HG03196 (cell line): Measurements from ENCODE around the gene PKD1.

Source experiments
- ATAC-seq: cut with Tn5 transposase; IDR thresholded peaks from one replicate; pipeline ENCODE4 v1.9.1; 2021; ENCODE audit not compliant: unreplicated experiment

The PKD1 gene

DNA sequence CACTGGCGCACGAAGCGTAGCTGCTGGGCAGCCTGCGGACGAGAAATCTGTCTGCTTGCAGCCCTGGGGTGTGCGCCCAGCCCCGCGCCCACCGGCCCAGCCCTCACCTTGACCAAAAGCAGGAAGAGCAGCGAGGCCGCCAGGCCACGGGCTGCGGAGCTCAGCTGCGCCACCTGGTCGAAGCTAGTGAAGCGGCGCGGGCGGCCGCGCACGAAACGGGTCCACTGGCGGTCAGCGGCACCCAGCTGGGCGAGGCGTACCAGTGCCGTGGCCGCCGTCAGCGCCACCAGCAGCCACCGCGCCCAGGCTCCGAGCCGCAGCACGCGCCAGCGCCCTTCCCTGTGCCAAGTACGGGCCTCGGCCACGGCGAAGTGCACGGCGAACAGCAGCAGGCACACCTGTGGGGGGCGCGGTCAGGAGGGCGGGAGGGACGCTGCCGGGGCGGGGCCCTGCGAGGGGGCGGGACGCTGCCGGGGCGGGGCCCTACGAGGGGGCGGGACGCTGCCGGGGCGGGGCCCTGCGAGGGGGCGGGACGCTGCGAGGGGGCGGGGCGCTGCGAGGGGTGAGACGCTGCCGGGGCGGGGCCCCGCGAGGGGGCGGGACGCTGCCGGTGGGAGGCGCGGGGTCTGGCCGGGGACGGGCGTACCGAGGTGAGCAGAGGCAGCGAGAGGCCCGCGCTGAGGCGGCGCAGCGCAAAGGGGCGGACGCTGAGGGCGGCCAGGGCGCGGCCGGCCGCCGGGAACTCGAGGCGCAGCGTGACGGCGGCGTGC, 44.7 kb downstream of the PKD1 start:
- no peak for ATAC-seq

DNA sequence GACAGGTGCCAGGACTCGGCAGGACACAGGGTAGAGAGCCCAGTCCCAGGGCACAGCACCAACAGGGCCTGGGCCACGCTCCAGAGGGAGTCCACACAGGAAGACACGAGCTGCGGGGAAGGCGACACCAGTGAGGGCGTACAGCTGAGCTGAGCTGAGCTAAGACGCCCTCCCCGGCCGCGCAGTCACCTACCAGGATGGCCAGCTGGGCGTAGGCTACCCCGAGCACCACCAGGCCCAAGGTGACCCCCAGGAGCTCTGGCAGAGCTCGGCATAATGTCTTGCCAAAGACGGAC, 45.3 kb downstream of the PKD1 start:
- no peak for ATAC-seq

DNA sequence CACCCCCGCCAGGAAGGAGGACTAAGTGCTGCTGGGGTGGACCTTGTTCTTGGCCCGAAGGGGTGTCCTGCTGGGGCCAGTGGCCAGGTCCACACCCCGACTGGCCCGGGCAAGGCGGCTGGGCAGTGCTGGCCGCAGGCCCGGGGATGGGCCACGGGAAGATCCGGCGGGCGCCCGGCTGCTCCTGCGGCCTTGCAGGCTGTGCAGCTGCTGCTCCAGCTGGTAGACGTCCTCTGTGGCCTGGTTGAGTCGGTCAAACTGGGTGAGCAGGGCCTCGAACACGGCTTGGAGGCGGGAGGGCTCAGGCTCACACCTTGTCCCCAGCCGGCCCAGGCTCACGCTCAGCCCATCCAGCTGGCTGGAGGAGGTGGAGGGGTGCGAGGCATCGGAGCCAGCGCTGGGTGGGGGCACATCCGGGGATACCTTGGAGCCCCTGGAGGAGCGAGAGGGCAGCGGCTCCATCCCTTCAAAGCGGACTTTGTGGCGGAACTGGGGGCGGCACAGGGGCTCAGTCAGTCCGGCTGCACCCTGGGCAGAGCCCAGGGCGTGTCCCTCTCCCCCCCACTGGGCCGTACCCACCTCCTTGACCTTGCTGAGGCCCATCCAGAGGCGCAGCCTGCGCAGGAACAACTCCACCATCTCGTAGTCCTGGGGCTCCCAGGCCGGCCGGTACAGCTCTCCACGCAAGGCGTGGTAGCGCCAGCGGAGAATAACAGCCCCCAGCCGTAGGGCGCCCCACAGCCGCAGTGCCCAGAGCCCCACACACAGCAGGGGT, 45.8 kb downstream of the PKD1 start:
- no peak for ATAC-seq

DNA sequence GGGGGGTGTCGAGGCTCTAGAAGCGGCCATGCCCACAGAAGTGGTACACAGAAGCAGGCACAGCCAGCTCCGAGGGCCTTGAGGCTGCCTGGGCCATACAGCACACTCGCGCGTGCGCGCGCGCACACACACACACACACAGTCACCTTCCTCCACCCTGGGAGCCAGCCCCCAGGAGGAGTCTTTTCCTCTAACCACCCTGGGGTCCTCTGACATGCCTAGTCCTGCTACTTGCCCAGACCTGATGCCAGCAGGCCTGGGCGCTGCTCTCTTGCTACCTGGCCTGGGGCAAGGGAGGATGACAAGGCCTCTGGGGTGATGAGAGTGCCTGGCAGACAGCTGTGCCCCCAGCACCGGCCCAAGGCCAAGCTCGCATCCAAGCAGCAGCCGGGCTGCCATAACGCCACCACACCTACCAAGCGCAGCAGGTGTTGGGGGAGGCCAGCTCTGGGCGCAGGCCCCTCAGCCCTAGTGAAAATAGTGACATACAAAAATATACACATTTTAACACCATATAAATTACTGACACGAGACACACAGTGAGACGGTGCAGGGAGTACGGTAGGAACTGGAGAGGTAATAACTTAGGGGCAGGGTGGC, 46.8 kb downstream of the PKD1 start:
- ATAC-seq = no peak

DNA sequence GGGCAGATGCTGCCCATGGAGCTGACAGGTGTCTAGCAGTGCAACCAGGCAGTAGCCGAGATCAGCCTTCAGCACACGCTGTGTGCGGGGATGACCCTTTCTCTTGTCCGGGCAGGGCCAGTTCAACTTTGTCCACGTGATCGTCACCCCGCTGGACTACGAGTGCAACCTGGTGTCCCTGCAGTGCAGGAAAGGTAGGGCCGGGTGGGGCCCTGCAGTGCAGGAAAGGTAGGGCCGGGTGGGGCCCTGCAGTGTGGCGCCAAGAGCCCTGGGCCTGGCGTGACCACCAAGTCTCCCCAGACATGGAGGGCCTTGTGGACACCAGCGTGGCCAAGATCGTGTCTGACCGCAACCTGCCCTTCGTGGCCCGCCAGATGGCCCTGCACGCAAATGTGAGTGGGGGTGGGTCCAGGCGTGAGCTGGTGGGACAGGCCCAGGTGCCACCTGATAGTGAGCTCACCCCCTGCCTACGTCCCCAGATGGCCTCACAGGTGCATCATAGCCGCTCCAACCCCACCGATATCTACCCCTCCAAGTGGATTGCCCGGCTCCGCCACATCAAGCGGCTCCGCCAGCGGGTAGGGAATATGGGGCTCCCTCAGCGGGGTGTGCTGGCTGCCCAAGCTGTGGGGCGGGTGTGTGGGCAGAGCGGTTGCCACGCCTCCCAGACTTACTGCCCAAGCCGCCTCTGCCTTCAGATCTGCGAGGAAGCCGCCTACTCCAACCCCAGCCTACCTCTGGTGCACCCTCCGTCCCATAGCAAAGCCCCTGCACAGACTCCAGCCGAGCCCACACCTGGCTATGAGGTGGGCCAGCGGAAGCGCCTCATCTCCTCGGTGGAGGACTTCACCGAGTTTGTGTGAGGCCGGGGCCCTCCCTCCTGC, 47.7 kb downstream of the PKD1 start:
- ATAC-seq = no peak

DNA sequence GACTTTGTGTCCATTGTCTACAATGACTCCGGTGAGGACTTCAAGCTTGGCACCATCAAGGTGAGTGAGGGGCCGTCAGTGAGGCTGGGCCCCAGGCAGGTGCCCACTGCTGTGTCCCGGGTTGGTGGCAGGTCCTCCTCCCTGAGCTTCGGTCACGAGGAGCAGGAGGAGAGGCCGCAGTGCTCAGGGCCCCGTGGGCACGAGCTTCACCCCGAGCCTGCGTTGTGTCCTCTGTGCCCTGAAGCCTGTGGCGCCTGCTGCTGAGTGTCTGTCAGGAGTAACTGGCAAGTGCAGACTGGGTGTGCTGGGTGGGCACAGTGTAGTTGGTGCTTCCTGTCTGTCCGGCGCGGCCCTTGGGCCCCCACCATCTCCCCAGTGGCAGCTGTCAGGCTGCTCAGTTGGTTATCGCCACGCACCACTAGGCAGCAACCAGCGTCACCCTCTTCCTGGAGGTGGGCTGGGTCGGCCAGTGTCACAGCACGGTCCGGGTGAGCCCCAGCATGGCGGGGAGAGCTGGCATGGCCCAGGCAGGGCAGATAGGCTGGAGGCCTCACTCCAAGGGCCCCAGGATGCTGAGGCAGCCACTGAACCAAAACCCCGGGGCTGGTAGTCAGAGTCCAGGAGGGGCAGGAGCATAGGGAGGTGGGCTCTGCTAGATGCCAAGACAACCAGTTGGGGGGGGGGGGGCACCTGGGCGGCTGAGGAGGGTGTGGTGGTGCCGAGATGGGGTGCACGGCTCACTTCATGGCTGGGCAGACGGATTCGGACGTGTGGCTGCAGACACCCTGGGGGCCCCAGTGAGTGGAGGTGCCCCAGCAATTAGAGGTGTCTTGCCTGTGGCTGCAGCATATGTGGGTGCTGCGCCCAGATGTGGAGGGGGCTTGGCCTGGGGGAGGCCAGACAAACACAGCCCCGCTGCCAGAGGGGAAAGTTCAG, 48.6 kb downstream of the PKD1 start:
- ATAC-seq = no peak

DNA sequence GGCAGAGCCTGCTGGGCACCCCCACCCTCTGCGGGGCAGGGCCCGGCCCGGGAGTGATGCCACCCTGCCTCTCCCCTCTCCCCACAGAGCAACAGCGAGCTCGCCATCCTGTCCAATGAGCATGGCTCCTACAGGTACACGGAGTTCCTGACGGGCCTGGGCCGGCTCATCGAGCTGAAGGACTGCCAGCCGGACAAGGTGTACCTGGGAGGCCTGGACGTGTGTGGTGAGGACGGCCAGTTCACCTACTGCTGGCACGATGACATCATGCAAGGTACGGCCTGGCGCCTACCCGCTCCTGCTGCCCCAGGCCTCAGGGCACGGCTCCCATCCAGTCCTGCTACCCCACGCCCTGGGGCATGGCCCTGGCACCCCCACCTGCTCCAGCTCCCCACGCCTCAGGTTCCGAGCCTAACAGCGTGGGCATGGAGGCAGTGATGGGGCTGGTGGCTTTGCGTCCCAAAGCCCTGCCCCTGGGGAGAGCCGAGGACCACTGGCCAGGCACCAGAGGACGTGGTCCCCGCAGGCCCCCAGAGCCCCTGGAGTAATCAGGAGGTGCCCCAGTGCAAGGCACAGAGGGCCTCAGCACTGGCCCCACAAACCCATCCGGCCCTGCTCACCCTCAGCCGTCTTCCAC, 49.5 kb downstream of the PKD1 start:
- ATAC-seq = no peak

DNA sequence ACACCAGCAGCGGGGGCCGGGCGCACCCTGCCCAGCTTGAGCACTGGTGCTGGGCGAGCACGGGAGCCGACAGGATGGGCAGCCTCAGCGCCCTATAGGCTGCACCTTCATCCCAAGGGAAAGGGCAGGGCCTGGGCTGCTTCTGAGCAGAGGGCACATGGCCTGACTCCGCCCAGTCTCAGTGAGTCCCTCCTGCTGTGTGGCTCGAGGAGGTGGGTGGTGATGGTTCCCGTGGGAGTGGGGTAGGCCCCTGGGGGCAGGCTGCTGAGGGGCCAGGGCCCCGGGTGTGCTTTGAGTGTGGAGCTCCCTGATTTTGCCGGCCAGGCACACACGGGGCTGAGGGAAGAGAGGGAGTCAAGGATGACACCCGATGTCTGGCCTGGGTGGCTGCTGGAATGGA, 50.0 kb downstream of the PKD1 start:
- ATAC-seq = no peak

DNA sequence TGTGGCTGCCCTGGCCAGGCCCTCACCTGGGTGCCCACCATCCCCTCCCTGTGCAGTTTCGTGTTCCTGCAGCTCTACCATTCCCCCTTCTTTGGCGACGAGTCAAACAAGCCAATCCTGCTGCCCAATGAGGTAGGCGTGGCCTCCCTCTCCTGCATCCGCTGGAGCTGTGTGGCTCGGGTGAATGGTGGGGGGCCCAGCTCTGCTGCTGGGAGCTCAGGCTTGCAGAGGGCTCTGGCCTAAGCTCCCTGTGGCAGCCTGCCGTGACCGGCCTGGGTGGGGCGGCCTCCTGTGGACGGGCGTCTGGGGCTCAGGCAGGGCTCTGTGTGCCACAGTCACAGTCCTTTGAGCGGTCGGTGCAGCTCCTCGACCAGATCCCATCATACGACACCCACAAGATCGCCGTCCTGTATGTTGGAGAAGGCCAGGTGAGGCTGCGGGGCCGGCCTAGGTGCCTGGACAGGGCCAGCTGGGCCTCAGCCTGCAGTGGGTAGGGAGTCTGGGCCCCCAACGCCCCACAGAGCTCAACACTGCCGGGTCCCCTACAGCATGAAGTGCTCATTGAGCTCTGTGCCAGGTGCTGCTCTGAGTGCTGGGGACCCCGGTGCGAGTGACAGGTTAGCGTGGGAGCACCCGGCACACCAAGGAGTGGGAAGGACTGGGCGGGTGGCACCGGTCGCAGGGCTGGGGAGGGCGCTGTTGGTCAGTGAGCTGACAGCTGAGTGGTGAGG, 50.6 kb downstream of the PKD1 start:
- no peak for ATAC-seq

DNA sequence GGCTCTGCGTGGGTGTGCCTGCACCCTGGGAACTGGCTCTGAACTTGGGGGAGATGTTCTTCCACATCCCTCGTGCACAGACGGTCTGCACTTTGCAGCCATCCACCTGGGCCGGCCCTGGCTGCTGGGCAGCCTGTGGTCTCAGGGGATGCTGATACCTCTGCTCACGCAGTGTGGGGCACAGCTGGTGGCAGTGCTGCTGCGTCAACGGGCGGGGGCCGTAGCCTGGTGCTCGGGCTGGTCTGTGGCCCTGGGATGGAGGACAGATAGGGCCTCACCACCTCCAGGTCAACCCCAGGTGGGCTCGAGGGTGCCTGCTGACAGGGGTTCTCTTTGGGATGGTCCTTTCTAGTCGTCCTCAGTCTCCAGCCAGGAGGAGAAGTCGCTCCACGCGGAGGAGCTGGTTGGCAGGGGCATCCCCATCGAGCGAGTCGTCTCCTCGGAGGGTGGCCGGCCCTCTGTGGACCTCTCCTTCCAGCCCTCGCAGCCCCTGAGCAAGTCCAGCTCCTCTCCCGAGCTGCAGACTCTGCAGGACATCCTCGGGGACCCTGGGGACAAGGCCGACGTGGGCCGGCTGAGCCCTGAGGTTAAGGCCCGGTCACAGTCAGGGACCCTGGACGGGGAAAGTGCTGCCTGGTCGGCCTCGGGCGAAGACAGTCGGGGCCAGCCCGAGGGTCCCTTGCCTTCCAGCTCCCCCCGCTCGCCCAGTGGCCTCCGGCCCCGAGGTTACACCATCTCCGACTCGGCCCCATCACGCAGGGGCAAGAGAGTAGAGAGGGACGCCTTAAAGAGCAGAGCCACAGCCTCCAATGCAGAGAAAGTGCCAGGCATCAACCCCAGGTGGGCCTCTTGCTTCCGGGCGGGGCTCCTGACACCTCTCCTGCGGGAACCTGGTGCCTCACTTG, 51.6 kb downstream of the PKD1 start:
- no peak for ATAC-seq

DNA sequence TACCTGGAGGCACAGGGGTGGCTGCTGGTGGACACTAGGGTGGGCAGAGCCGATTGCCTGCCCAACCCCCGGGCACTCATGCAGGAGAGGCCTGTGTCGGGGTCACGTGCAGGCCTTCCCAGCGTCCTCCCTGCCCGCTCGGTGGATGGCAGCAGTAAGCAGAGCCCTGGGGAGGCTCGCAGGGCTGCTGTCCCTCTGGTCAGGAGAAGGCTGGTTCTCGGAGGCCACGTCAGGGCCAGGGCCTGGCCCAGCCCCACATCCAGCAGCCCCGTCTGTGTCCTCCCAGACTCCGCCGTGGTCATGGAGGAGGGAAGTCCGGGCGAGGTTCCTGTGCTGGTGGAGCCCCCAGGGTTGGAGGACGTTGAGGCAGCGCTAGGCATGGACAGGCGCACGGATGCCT, 52.3 kb downstream of the PKD1 start:
- no peak for ATAC-seq

DNA sequence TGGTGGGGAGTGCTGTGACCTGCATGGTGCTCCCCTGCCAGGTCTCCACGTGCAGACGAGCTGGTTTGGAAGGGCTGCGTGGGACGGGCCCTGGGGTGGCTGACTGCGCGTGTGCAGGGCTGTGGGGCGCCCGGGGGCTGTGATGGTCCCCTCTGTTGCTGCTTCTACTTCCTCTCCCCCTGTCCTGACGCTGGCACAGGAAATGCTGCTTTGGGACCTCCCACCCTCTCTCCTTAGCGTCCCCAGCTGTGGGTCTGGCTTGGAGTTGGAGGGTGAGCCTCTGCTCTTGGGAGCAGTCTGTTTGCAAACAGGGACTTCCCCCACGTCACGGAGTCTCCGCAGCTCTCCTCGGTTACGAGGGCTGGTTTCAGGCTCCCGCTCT, 52.7 kb downstream of the PKD1 start:
- ATAC-seq = no peak

DNA sequence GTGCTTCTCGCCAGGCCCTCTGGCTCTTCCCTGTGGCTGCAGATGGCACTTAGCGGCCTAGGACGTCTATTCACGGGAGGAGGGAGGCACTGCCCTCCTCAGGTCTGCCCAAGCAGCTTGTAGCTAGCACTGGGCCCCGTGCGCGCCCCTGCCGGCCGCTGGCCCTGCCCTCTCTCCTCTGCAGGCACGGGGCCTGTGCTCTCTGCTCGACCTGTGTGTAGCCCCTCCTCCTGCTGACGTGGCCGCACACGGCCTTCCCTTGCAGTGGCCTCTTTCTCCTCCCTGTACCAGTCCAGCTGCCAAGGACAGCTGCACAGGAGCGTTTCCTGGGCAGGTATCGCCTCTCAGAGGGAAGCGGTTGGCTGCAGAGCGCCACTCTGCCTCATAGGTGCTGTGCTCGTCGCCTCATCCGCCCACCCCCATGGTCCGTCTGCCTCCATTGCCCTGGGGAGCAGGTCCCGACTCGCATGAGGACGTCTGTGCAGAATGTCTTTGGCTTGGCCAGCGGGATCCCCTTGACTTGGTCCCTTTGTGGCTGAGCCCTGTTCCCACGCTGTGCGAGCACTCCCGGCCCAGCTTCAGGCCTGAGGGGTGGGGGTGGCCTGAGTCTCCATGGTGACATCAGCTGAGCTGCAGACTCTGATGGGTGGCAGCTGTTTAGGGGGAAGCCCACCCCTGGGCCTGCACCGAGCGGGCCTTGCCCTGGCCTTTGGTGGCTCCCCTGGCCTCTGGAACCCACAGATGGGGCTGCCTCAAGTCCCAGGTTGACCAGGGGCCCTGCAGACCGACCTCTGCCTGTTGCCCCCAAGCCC, 53.3 kb downstream of the PKD1 start:
- no peak for ATAC-seq

DNA sequence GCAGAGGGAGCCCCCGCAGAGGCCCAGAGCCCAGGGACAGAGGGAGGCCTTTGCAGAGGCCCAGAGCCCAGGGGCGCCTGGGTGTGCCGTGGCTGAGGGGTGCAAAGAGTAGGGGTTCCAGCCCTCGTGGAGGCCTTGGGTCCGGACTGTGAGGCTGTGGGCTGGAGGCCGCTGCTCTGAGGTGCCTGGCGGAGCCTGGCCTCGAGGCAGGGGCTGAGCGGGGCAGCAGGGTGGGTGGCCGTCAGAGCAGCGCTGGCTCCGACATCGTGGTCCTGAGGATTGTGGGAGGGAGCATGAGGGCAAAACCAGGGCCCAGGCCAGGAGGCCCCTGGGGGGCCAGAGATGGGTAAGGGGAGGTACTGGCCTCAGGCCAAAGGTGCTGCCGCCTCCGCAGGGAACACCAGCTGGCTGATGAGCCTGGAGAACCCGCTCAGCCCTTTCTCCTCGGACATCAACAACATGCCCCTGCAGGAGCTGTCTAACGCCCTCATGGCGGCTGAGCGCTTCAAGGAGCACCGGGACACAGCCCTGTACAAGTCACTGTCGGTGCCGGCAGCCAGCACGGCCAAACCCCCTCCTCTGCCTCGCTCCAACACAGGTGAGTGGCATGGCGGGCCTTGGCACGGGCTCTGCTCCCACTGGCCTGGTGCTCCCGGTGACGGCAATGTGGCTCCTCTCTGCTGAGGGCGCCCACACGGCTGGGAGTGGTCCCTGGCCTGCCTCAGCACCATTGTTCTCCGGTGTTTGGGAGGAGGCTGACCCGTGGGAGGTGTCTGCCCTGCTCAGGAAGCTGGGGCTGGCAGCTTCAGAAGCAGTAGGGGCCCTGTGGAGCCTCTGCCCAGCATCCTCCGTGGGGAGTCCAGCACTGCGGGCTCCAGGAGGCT, 54.3 kb downstream of the PKD1 start:
- ATAC-seq = no peak

DNA sequence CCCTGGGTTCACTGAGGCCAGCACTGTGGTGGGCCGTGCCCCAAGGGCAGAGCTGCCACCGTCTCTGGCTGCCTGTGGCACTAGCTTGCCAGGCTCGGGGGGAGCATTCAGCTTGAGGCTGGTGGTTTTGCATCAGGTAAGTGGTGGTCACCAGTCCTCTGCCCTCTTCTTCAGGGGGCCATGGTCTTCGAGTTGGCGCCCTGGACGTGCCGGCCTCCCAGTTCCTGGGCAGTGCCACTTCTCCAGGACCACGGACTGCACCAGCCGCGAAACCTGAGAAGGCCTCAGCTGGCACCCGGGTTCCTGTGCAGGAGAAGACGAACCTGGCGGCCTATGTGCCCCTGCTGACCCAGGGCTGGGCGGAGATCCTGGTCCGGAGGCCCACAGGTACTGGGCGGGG, 55.7 kb downstream of the PKD1 start:
- no peak for ATAC-seq

DNA sequence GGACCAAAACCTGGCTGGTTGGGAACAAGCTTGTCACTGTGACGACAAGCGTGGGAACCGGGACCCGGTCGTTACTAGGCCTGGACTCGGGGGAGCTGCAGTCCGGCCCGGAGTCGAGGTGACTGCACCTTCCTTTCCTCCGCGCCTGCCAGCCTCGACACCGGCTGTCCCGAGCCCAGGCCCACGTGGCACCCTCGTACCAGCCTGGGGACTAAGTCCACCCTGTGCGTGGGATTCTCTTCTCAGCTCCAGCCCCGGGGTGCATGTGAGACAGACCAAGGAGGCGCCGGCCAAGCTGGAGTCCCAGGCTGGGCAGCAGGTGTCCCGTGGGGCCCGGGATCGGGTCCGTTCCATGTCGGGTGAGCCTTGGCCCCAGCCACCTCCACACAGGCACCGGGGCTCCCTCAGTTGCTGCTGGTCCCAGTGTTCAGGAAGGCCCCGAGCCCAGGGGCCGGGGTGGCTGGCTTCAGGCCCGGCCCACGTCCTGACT, 56.3 kb downstream of the PKD1 start:
- no peak for ATAC-seq
